Activated CD8-positive, alpha-beta memory T cell treated with anti-CD3 and anti-CD28 coated beads, Interleukin-2, amount 50 U/mL, for 24 hours (primary cell): ENCODE data around the gene FRYL.
"Not testable (repeated sequence)": the region's sequence is repeated elsewhere in the genome, so short reads cannot be mapped to it uniquely, and the experiment has no call there.

Source experiments
- DNase-seq: peaks from one replicate; pipeline ENCODE4 v3.0.0-alpha.2; 2020; ENCODE audit errors: extremely low read depth

Gene FRYL

DNA sequence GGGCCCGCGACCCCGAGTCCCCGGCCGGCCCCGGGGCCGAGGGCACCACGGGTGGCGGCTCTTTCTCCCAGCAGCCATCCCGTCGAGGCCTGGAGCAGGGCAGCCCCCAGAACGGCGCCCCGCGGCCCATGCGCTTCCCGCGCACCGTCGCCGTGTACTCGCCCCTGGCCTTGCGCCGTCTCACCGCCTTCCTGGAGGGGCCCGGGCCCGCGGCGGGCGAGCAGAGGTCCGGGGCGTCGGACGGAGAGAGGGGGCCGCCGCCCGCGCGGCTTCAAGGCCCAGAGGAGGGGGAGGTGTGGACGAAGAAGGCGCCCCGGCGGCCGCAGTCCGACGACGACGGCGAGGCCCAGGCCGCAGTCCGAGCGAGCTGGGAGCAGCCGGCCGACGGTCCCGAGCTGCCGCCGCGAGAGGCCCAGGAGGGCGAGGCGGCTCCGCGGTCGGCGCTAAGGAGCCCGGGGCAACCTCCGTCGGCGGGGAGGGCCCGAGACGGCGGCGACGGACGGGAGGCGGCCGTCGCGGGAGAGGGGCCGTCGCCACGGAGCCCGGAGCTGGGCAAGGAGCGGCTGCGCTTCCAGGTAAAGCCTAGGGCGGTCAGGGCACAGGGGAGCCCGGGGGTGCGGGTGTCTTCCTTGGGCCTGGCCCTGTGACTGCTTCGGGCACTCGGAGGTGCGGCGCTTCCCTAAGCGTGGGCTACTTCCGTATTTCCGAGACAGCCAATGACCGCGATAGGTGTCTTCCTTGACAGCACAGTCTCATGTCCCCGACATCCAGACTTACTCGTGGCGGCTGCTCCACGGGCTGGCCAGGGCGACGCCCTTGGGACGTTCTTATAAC lies 289.2 kb downstream of the FRYL start:
- DNase-seq = no peak

DNA sequence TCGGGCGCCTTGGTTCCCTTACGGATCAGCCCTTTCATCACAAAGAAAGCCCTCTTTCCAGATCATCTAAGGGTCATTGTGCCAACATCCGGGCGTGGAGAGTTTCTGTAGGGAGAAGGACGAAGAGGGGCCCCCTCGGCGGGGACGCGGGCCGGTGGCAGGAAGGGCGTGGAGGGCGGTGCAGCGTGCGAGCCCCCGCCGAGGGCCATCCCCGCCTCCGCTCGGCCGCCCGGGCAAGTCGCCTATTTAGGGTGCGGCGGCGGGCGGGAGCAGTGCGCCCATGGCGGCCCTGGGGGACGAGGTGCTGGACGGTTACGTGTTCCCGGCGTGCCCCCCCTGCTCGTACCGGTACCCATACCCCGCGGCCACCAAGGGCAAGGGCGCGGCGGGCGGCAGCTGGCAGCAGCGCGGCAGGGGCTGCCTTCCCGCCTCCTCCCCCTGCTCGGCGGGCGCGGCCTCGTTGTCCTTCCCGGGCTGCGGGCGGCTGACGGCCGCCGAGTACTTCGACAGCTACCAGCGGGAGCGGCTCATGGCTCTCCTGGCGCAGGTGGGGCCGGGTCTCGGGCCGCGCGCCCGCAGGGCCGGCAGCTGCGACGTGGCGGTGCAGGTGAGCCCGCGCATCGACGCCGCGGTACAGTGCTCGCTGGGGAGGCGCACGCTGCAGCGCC lies 289.9 kb downstream of the FRYL start, which contains the start of gene ZAR1:
Gene ZAR1 (plus strand): TSS at position 241 of the 668 bp plus-strand sequence. CDS start 40 bp downstream, at position 281.
- no peak for DNase-seq

DNA sequence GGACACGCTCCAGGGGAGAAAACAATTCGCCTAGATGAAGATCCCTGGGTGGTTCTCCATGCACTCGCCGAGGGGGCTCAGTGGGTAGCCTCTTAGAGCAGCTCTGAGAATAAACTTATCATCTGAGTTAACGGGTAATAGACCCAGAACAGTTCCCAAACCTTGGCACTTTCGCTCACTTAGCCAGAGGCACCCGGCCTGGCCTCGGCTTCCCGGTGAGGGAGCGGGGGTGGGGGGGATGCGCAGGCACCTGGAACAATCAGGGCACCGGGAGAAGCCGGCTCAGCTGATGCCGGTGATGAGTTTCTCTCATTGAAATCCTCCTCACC lies 290.4 kb downstream of the FRYL start:
- no peak for DNase-seq

DNA sequence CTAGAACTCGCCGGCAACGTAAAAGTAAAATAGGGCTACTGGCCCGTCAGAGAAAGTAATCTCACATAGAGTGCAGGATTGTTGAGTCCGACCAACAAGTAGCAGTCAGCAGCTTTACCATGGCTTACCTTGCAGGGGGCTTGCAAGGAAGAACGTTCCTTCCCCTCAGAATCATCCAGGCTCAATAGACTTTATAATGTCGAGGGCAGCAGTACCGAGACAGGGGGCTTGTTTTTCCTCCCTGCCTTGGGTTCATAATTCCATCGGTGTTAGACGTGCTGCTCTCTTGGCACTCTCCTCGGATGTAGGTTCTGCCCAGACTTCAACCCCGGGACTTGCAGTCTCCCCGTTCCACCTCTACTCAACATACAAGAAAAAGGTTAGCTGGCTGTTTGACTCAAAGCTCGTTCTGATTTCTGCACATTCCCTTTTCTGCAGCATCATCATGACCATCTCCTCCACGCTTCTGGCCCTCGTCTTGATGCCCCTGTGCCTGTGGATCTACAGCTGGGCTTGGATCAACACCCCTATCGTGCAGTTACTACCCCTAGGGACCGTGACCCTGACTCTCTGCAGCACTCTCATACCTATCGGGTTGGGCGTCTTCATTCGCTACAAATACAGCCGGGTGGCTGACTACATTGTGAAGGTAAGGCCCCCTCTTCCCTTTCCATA lies 295.4 kb downstream of the FRYL start:
- no peak for DNase-seq

DNA sequence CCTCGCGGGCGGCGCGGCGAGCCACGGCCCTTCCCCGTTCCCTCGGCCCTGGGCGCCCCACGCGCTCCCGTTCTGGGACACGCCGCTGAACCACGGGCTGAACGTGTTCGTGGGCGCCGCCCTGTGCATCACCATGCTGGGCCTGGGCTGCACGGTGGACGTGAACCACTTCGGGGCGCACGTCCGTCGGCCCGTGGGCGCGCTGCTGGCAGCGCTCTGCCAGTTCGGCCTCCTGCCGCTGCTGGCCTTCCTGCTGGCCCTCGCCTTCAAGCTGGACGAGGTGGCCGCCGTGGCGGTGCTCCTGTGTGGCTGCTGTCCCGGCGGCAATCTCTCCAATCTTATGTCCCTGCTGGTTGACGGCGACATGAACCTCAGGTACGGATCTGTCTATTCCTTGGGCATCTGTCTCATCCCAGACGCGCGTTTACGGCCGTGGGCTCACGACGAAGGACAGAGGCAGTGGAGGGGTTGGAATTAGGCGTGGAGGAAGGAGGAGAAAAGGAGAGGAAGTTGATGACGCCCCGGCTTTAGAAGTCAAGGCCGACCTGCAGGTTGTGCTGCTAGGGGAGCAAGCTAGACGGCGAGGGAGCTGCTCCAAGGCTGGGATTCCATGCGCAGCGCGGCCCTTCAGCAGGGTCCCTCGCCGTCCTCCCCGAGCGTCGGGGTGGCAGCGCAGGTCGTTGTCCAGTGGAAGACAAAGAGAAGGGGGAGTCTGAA lies 296.1 kb downstream of the FRYL start:
- no peak for DNase-seq

DNA sequence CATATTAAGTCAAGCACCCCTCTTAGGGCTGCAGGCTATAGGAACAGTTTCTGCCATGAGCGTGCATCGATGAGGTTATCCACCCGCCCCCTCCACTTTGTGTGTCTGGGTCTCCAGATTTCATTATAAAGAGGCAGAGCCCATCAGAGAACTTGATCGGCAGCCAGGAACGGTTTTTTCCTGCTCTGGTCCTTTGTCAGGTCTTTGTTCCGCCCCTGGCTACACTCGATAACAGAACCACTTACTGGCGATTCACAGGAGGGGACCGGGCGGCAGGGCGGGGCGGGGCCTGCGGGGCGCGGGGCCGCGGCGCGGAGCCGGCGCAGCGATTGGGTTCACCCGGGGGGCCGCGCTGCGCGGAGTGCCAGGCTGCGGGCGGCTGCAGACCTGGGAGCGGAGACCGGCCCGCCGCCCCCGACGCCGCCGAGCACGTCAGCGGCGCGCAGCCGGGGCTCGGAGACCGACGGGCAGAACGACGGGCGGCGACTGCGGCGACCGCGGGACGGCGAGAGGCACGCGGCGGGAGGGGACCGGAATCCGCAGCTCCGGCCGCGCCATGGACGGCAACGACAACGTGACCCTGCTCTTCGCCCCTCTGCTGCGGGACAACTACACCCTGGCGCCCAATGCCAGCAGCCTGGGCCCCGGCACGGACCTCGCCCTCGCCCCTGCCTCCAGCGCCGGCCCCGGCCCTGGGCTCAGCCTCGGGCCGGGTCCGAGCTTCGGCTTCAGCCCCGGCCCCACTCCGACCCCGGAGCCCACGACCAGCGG lies 296.9 kb downstream of the FRYL start, which contains the start of gene SLC10A4:
Gene SLC10A4 (plus strand): TSS at position 338 of the 771 bp plus-strand sequence. CDS start 219 bp downstream, at position 557.
- DNase-seq = no peak

DNA sequence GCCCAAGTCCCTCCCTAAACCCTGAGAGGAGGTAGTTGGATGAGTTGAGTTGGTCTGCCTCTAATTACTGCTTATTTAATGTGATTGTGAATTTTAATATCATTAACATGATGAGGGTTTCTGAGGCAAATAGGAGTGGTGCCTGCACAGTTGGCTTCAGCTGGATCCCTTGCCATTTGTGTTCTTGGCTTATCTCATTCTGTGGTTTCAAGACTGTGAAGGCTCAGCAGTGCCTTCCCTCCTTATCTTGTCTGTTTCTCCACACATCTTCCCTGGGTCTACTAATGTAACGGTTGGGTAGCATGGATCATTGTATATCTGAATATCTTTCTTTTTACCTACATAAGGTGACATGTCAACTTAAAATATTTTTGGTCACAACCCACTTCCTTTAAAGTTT lies 298.5 kb downstream of the FRYL start:
- no peak for DNase-seq

DNA sequence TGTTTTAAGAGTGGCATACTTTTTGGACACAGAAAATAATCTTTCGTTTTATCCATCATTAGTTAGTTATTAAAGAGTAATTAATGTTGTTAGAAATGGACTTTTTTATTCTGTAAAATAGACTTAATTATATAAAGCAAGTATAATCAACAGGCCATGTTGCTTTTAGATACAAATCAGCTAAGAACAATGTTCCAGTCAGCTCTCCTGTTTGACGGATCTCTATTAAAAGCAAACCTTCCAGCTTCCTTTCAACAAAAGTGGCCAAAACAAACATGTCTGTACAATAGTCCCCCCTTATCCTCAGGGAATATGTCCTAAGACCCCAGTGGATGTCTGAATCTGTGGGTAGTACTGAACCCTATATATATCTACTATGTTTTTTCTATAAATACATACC lies 301.8 kb downstream of the FRYL start:
- DNase-seq = no peak

DNA sequence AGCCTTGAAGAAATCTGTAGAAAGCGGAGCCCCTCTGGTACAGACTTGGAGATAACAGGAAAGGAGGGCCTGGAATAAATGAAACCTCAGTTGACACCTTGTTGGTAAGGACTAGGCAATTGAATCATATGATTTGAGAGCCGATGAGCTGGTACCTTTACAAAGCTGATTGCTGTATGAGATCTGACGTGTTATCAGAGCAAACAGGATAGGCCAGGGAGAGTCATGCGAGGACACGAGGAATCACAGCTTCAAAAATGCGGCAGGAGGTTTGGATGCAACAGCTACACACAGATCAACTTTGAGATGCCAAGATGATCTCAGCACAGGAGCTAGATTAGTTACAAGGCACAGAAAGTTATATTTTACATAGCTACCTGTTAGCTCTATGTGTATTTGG lies 304.3 kb downstream of the FRYL start:
- DNase-seq = no peak

DNA sequence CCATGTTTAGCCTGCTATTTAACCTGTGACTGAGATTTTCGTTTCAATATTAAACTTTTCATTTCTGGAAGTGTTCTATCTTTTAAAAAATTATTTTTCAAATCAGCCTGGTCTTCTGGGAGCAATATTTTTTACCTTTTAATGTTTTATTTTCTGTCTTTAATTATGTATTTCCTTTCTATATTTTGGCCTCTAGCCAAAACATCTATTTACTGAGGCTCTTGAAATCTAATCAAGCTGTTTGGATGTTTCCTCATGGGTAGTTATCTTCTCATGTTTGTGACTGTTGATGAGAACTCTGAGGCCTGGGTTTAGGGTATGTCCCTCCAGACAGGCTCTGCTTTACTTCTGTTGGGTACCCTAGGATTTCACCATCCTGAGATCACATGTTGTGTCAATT lies 307.3 kb downstream of the FRYL start:
- no peak for DNase-seq

DNA sequence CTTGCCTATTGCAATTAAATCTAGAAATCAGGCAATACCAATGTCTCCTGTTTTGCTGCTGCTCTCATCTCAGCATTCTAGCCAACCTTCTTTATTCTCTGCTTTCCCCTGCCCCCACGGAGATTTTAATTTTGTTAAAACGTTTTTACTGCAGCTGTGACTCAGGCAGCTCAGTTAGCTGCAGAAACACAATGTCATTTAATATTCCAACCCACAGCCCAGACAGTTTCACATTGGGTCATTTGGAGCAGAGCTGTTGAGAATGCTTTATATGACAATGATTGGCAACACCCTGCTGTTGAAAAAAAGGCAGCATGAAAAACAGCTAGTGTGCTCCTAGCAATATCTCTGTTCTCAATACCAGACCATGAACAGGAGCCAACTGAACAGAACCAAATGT lies 309.5 kb downstream of the FRYL start:
- no peak for DNase-seq

DNA sequence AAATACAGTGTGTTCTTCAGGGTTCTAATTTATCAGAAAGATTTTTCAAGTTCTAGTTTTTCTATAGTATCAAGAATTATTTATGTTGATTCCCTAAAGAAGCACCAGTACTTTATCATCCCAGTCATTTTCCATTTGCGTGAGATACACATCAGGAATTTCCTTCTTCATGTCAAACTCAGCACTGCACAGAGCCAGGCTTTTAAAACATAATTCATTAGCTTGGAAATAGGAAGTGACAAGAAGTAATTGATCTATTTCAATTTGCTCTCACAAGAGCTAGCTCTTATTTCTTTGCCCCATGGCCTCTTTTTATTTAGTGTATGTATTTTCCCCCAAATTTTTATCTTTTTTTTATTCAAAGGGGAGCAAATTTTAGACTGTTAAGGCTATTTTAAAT lies 309.9 kb downstream of the FRYL start:
- no peak for DNase-seq

DNA sequence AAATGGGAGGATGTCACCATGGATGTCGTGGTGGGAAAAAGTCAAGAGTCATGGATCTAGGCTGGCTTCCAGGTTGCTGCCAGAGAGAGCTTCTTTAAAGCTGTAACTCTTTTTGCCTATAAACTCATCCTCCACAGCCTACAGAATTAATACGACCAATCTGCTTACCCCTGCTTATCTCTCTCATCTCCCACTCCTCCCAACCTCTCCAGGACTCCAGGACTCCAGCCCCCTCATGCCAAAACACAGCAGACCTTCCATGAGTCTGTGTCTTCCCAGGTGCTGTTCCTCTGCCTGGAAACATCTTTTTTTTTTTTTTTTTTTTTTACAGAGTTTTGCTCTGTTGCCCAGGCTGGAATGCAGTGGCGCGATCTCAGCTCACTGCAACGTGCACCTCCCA lies 312.2 kb downstream of the FRYL start:
- DNase-seq = no peak

DNA sequence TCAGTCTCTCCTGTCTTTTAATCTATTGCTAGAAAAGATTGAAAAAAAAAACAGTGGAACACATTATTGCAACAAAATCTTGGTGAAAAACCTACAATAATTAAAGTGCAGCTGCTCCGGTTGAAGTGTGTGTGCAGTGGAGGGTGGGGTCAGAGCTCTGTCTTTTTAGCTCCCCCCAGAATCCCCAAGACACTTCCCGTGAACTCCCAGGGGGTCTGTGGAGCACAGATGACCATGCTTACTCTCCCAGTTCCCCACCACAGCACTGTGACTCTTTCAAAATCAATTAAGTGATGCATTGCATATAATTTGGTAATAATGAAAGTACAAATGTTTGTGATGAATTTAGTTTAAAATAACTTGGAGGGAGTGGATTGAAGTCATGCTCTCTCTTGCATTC lies 312.6 kb downstream of the FRYL start:
- no peak for DNase-seq

DNA sequence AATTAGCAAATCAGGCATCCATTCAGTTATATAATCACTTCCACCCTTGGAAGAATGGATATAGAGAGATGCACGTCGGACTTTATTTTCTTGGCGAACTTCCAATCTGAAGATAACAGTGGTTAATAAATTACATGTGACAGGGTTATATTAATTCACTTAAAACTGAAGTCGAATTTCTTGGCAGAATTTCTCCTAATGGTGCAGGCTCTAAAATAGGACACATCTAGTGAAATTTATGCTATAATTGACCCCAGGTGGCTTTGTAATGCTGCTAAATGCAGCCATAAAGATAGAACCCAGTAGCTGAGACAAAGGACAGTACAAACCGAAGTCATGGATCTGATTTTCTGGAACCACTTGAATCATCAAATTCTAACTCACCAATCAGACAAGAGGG lies 317.7 kb downstream of the FRYL start:
- DNase-seq = no peak

DNA sequence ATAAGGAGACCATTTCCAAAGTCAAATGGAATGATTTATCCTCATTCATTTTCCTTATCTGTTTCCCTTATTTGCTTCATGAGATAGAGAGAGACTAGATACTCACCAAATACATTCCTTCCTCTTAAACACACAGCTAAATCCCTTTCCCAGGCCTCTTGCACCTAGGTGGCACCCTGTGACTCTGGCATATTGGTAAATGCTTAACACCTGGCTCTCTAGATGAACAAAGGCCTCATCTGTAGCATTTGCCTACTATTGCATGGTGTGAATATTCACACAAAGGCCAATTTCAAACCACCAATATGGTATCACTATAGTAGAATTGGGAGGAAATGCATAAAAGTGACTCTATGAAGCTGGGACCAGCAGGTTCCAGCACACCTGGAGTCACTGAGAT lies 319.1 kb downstream of the FRYL start:
- no peak for DNase-seq

DNA sequence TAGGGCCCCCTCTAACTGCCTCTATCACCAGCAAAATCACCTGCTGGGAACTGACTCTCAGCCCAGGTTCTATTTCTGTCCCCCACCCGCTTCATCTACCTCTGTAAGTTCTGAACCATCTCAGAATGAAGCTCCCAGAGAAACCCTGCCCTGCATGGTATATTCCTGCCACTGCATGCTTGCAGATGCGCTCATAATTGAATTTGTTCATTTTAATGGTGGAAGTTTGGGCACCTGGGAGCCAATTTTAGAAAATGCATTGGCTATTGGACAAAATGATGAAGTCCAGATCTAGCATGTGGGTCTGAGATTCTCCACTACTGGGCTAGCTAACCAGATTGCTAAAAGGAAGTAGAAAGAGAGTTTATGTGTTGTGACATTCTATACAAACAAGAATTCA lies 325.5 kb downstream of the FRYL start:
- no peak for DNase-seq

DNA sequence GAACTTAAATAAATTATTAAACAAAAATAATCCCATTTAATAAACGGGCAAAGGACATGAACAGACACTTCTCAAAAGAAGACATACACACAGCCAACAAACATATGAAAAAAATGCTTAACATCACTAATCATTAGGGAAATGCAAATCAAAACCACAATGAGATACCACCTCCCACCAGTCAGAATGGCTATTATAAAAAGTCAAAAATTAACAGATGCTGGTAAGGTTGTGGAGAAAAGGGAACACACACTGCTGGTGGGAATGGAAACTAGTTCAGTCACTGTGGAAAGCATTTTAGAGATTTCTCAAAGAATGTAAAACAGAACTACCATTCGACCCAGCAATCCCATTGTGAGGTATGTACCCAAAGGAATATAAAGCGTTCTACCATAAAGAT lies 328.4 kb downstream of the FRYL start:
- DNase-seq = not testable (repeated sequence)

DNA sequence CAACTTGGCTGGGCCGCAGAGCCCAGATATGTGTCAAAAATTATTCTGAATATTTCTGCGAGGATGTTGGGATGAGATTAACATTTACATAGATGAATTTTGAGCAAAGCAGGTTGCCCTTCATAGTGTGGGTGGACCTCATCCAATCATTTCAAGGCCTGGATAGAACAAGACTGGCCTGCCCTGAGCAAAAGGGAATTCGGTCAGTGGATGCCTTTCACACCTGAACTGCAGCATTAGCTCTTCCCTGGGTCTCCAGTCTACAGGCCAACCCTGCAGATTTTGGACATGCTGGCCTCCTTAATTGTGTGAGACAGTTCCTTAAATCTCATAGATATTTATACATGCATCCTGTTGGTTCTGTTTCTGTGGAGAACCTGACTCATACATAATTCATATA lies 329.3 kb downstream of the FRYL start:
- no peak for DNase-seq

DNA sequence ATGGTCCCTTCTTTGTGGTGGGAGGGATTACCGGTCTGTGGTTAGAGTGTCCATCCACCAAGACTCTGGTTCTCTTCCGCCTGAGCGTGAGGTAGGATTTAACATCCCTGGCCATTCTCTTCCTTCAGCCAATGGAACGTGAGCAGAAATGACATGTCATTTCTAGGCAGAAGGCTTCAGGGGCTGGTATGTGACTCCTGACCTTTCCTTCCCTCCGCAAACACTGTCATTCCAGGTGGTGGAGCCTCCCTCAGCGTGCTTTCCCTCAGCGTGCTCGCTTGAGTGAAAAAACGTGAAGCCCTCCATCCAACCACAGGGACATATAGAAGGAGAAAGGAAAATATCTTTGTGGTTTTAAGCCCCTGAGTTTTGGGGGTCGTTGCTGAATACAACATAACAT lies 330.9 kb downstream of the FRYL start:
- no peak for DNase-seq
